Fibroblast of lung (primary cell): Measurements from ENCODE around the gene SPOCK3. TPM values are rescaled to one million over a fixed set of nuclear protein-coding genes. Genes with fewer than 3 reads are reported as not detected.

ENCODE experiments used
- DNase-seq, 2 donors: peaks; one replicate each; pipeline versions ENCODE4 v3.0.0 to v3.0.0-alpha.2; 2010; ENCODE audit warnings: low read depth in 2 of 2
- H2AFZ ChIP-seq: 2 replicates; pipeline ENCODE4 v1.5.1; 2012; ENCODE audit warnings: low read length, control low read depth, inconsistent platforms
- H3K27ac ChIP-seq: 2 replicates; pipeline ENCODE4 v1.5.1; 2011; ENCODE audit warnings: low read length, control low read depth; ENCODE audit not compliant: insufficient read depth
- H3K27me3 ChIP-seq: 2 replicates; pipeline ENCODE4 v1.5.1; 2011; ENCODE audit warnings: mild to moderate bottlenecking, low read length; ENCODE audit not compliant: control insufficient read depth, insufficient read depth
- H3K36me3 ChIP-seq: 2 replicates; pipeline ENCODE4 v1.5.1; 2011; ENCODE audit warnings: low read length; ENCODE audit not compliant: control insufficient read depth, insufficient read depth
- H3K4me1 ChIP-seq: 2 replicates; pipeline ENCODE4 v1.5.1; 2011; ENCODE audit warnings: low read length; ENCODE audit not compliant: control insufficient read depth, insufficient read depth; ENCODE audit errors: extremely low read depth
- H3K4me2 ChIP-seq: 2 replicates; pipeline ENCODE4 v1.5.1; 2011; ENCODE audit warnings: low read length, control low read depth; ENCODE audit not compliant: insufficient read depth; ENCODE audit errors: extremely low read depth
- H3K4me3 ChIP-seq, 4 experiments: fragments of 200-600 bp in 1 of 4; sonication (generic) in 1 of 4; replicated peaks in 1 of 4; 2 replicates each; pipeline ENCODE4 v1.5.1; 2011 to 2016; ENCODE audit warnings: low read length in 4 of 4, low read depth in 3 of 4, mild to moderate bottlenecking in 3 of 4, control low read depth in 2 of 4, inconsistent platforms in 1 of 4, mixed read lengths in 1 of 4; ENCODE audit not compliant: insufficient read depth in 1 of 4; ENCODE audit errors: control extremely low read depth in 1 of 4
- H3K79me2 ChIP-seq: 2 replicates; pipeline ENCODE4 v1.5.1; 2012; ENCODE audit warnings: mild to moderate bottlenecking, low read length, inconsistent platforms; ENCODE audit not compliant: control insufficient read depth, insufficient read depth
- H3K9ac ChIP-seq: 2 replicates; pipeline ENCODE4 v1.5.1; 2011; ENCODE audit warnings: mild to moderate bottlenecking, low read length, control low read depth; ENCODE audit not compliant: insufficient read depth
- H3K9me3 ChIP-seq: 2 replicates; pipeline ENCODE4 v1.5.1; 2012; ENCODE audit warnings: low read depth, low read length; ENCODE audit not compliant: control insufficient read depth, insufficient read depth
- H4K20me1 ChIP-seq: 2 replicates; pipeline ENCODE4 v1.5.1; 2011; ENCODE audit warnings: low read length; ENCODE audit not compliant: control insufficient read depth, insufficient read depth; ENCODE audit errors: extremely low read depth
- EZH2 ChIP-seq: IDR thresholded peaks from 2 replicates; pipeline ENCODE4 v1.5.1; 2012; ENCODE audit warnings: low read length, control low read depth, mild to moderate bottlenecking; ENCODE audit errors: missing control alignments
- polyA plus RNA-seq, 2 donors: library from polyadenylated mRNA; depleted of rRNA in 1 of 2; stranded (reverse) in 1 of 2; unstranded in 1 of 2; fragments of >200 nt; gene quantifications; 2 replicates each; pipeline ENCODE4 v1.2.1, GENCODE V29; 2011 to 2012; ENCODE audit warnings: missing spikeins in 1 of 2
- total RNA-seq: library from RNA; depleted of rRNA; stranded (reverse); fragments of >200 nt; gene quantifications from 2 replicates; pipeline ENCODE4 v1.2.1, GENCODE V29; 2014
- TF ChIP-seq, protein P1 (sequence below), 2 donors: IDR thresholded peaks in 1 of 2; conservative IDR thresholded peaks in 1 of 2; 1 replicate in 1 of 2; 2 replicates in 1 of 2; pipeline ENCODE4 v1.5.1; 2011 to 2012; ENCODE audit warnings: low read length in 2 of 2, control low read depth in 1 of 2, inconsistent platforms in 1 of 2, low read depth in 1 of 2, mild to moderate bottlenecking in 1 of 2

The SPOCK3 gene
- total and polyA plus RNA-seq, 2 donors (not counting 1 experiment from before 2014, with no cell fraction given) = under 0.01 to 0.08 TPM

DNA sequence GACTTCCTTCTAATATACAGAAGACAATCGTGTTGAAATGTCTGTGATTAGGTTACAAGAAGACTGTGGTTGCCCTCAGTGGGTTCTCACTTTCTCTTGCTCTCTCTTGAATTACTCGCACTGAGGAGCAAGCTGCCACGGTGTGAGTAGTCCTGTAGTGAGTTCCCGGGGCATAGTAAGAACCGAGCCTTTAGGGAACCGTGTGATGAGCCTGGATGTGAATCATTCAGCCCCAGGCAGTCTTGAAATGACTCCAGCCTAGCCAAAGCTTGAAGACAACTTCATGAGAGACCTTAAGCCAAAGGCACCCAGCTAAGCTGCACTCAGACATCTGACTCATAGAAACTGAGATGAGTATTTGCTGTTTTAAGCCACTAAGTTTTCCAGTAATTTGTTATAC is 292.7 kb downstream of the SPOCK3 start:
- Histone ChIP-seq H3K79me2 (no peaks in the 10 kb centered on the region), H3K27me3 (no peaks in the 10 kb centered on the region), H3K27ac (no peak overlapping the region), H3K4me1 (no peaks in the 10 kb centered on the region), H3K9ac (no peak overlapping the region), H3K4me2 (no peak overlapping the region), H4K20me1 (no peaks in the 10 kb centered on the region), H3K9me3 (no peaks in the 10 kb centered on the region), H2AFZ (no peak overlapping the region), H3K4me3 (no peak overlapping the region), H3K36me3 (no peaks in the 10 kb centered on the region)
- DNase-seq = peak in 1 of 2 donors; percentile 62
- TF ChIP-seq, protein P1, sequence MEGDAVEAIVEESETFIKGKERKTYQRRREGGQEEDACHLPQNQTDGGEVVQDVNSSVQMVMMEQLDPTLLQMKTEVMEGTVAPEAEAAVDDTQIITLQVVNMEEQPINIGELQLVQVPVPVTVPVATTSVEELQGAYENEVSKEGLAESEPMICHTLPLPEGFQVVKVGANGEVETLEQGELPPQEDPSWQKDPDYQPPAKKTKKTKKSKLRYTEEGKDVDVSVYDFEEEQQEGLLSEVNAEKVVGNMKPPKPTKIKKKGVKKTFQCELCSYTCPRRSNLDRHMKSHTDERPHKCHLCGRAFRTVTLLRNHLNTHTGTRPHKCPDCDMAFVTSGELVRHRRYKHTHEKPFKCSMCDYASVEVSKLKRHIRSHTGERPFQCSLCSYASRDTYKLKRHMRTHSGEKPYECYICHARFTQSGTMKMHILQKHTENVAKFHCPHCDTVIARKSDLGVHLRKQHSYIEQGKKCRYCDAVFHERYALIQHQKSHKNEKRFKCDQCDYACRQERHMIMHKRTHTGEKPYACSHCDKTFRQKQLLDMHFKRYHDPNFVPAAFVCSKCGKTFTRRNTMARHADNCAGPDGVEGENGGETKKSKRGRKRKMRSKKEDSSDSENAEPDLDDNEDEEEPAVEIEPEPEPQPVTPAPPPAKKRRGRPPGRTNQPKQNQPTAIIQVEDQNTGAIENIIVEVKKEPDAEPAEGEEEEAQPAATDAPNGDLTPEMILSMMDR (conservative IDR thresholded peaks at IDR 0.05 in 1 of 2, IDR thresholded peaks at IDR 0.05 in 1 of 2; ENCODE audit: low read depth in 1 of 2, low read length in 2 of 2) = no peak
- TF ChIP-seq EZH2 = no peak

DNA sequence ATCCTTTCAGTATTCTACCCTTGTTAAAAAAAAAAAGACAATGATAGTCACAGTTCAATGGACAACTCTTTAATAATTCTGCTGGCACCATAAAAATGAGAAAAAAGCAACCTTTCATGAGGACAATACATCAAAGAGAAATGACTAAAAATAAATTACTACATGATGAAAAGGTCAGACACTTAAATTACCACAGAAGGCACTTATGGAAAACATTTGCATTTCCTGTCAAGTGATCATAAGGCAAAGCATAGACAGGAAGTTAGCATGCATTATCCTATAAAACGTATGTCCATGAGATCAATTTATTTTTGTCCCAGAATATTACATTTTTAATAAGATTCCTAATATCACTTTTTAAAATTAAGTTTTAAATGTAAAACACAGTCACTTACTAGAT is 303.8 kb downstream of the SPOCK3 start:
- DNase-seq = no peak
- Histone ChIP-seq H2AFZ (no peak overlapping the region), H3K79me2 (no peaks in the 10 kb centered on the region), H3K9ac (no peak overlapping the region), H3K27me3 (no peaks in the 10 kb centered on the region), H3K4me3 (no peak overlapping the region), H3K9me3 (no peaks in the 10 kb centered on the region), H3K4me1 (no peaks in the 10 kb centered on the region), H3K36me3 (no peaks in the 10 kb centered on the region), H3K4me2 (no peak overlapping the region), H3K27ac (no peak overlapping the region), H4K20me1 (no peaks in the 10 kb centered on the region)
- TF ChIP-seq EZH2 = no peak
- TF ChIP-seq, protein P1 (conservative IDR thresholded peaks at IDR 0.05 in 1 of 2, IDR thresholded peaks at IDR 0.05 in 1 of 2; ENCODE audit: low read depth in 1 of 2, low read length in 2 of 2) = no peak

DNA sequence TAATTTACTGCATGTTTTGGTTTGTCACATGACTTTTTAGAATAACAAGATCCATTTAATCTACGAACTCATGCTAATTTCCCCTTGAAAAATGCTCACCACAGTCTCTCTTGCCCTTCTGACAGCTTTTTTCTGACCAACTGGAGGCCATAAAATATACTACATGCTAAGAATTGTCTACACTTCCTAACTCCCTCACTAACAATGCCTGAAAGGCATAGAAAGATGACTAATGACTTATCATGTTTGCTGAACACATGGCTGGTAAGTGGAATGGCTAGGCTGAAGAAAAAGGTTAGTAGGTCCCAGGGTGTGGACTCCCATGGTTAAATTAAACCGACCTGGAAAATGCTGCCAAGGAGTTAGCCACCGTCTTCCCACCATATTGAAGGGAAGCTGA is 309.9 kb downstream of the SPOCK3 start:
- H2AFZ ChIP-seq = no peak overlapping the region
- H3K4me1 ChIP-seq = no peaks in the 10 kb centered on the region
- H3K9me3 ChIP-seq = no peaks in the 10 kb centered on the region
- no peak for DNase-seq
- H3K4me2 ChIP-seq = no peak overlapping the region
- no peaks in the 10 kb centered on the region for H3K36me3 ChIP-seq
- no peak overlapping the region for H3K27ac ChIP-seq
- no peak overlapping the region for H3K9ac ChIP-seq
- H3K4me3 ChIP-seq = no peak overlapping the region
- TF ChIP-seq, protein P1 (conservative IDR thresholded peaks at IDR 0.05 in 1 of 2, IDR thresholded peaks at IDR 0.05 in 1 of 2; ENCODE audit: low read depth in 1 of 2, low read length in 2 of 2) = no peak
- no peak for TF ChIP-seq EZH2
- H3K79me2 ChIP-seq = no peaks in the 10 kb centered on the region
- no peaks in the 10 kb centered on the region for H3K27me3 ChIP-seq
- no peaks in the 10 kb centered on the region for H4K20me1 ChIP-seq
